ENCODE data around the gene PDS5A. TPM values are rescaled to one million over a fixed set of nuclear protein-coding genes. Genes with fewer than 3 reads are reported as not detected.

Gene PDS5A
- total and polyA plus RNA-seq, 2 experiments from 2014 or later: 26.8 to 56.5 TPM

GRCh38 chr4:39892988-39893692, 84.6 kb downstream of the PDS5A start:
- Histone ChIP-seq H3K27me3 (replicated peaks; ENCODE audit: insufficient read depth) (no peaks in the 10 kb centered on the region), H3K36me3 (ENCODE audit: low read depth) (peaks cover 63% of the 10 kb centered on the region), H3K9me2 (ENCODE audit: insufficient read depth) (no peaks in the 10 kb centered on the region), H4K20me1 (ENCODE audit: insufficient read depth) (no peaks in the 10 kb centered on the region), H3K4me3 (no peak overlapping the region), H3K4me1 (ENCODE audit: insufficient read depth) (no peaks in the 10 kb centered on the region), H3K27ac (no peak overlapping the region), H2AFZ (no peak overlapping the region), H3K4me2 (ENCODE audit: unreplicated experiment) (no peak overlapping the region), H3K9ac (no peak overlapping the region), H3F3A (ENCODE audit: insufficient read depth) (peaks cover 7% of the 10 kb centered on the region; the same call in 1 of the 2 replicates), H3K9me3 (ENCODE audit: low read depth) (no peaks in the 10 kb centered on the region), H3K79me2 (ENCODE audit: insufficient read depth) (0 out of 2 replicates have a peak, but pooled peaks cover 5% of the 10 kb centered on the region)
- DNase-seq: no peak
- in situ Hi-C loops (cut with MboI): no loop called here
- no peak for TF ChIP-seq EZH2phosphoT487 (IDR thresholded peaks at IDR 0.05; ENCODE audit: insufficient read depth, low read depth)
- no peak for TF ChIP-seq EZH2 (IDR thresholded peaks at IDR 0.05; ENCODE audit: insufficient read depth, poor library complexity, severe bottlenecking)
- WGBS, 2 experiments (ENCODE audit: low coverage in 1 of 2, low lambda C conversion rate in 2 of 2, missing lambda C conversion rate in 2 of 2): 91 to 96% methylated on average over 5 of the region's 5 CpGs

GRCh38 chr4:39889226-39889625, 88.5 kb downstream of the PDS5A start:
- Histone ChIP-seq H3K9ac (no peak overlapping the region), H3K27ac (no peak overlapping the region), H3K4me2 (ENCODE audit: unreplicated experiment) (no peak overlapping the region), H4K20me1 (ENCODE audit: insufficient read depth) (no peaks in the 10 kb centered on the region), H3K9me3 (ENCODE audit: low read depth) (no peaks in the 10 kb centered on the region), H3K4me1 (ENCODE audit: insufficient read depth) (no peaks in the 10 kb centered on the region), H3K27me3 (replicated peaks; ENCODE audit: insufficient read depth) (no peaks in the 10 kb centered on the region), H3K9me2 (ENCODE audit: insufficient read depth) (no peaks in the 10 kb centered on the region), H3F3A (ENCODE audit: insufficient read depth) (peaks cover 7% of the 10 kb centered on the region; the same call in 1 of the 2 replicates), H2AFZ (no peak overlapping the region), H3K79me2 (ENCODE audit: insufficient read depth) (0 out of 2 replicates have a peak, but pooled peaks cover 5% of the 10 kb centered on the region), H3K4me3 (no peak overlapping the region), H3K36me3 (ENCODE audit: low read depth) (peaks cover 54% of the 10 kb centered on the region)
- no peak for DNase-seq
- no peak for TF ChIP-seq EZH2phosphoT487 (IDR thresholded peaks at IDR 0.05; ENCODE audit: insufficient read depth, low read depth)
- TF ChIP-seq EZH2 (IDR thresholded peaks at IDR 0.05; ENCODE audit: insufficient read depth, poor library complexity, severe bottlenecking): no peak
- in situ Hi-C loops (cut with MboI): no loop called here
- 83 to 86% methylated on average over 2 of the region's 2 CpGs for WGBS, 2 experiments (ENCODE audit: low coverage in 1 of 2, low lambda C conversion rate in 2 of 2, missing lambda C conversion rate in 2 of 2)

GRCh38 chr4:39888541-39888940, 89.2 kb downstream of the PDS5A start:
- H3K9me2 ChIP-seq (ENCODE audit: insufficient read depth): no peaks in the 10 kb centered on the region
- H3K36me3 ChIP-seq (ENCODE audit: low read depth): peaks cover 48% of the 10 kb centered on the region
- H3K27ac ChIP-seq: no peak overlapping the region
- H3K4me2 ChIP-seq (ENCODE audit: unreplicated experiment): no peak overlapping the region
- in situ Hi-C loops (cut with MboI): no loop called here
- H4K20me1 ChIP-seq (ENCODE audit: insufficient read depth): no peaks in the 10 kb centered on the region
- peaks cover 7% of the 10 kb centered on the region; the same call in 1 of the 2 replicates for H3F3A ChIP-seq (ENCODE audit: insufficient read depth)
- H3K9ac ChIP-seq: no peak overlapping the region
- WGBS, 2 experiments (ENCODE audit: low coverage in 1 of 2, low lambda C conversion rate in 2 of 2, missing lambda C conversion rate in 2 of 2): 95 to 97% methylated on average over 5 of the region's 5 CpGs
- H3K9me3 ChIP-seq (ENCODE audit: low read depth): no peaks in the 10 kb centered on the region
- H3K4me1 ChIP-seq (ENCODE audit: insufficient read depth): no peaks in the 10 kb centered on the region
- no peak for TF ChIP-seq EZH2 (IDR thresholded peaks at IDR 0.05; ENCODE audit: insufficient read depth, poor library complexity, severe bottlenecking)
- TF ChIP-seq EZH2phosphoT487 (IDR thresholded peaks at IDR 0.05; ENCODE audit: insufficient read depth, low read depth): no peak
- H2AFZ ChIP-seq: no peak overlapping the region
- peaks cover 6% of the 10 kb centered on the region; the same call in 1 of the 2 replicates for H3K79me2 ChIP-seq (ENCODE audit: insufficient read depth)
- no peak overlapping the region for H3K4me3 ChIP-seq
- DNase-seq: no peak
- no peaks in the 10 kb centered on the region for H3K27me3 ChIP-seq (replicated peaks; ENCODE audit: insufficient read depth)

- no peaks in the 10 kb centered on the region for H3K9me2 ChIP-seq (ENCODE audit: insufficient read depth)
- H4K20me1 ChIP-seq (ENCODE audit: insufficient read depth): 0 out of 2 replicates have a peak, but pooled peaks cover 3% of the 10 kb centered on the region
- no peak overlapping the region for H3K4me2 ChIP-seq (ENCODE audit: unreplicated experiment)
- no peak overlapping the region for H2AFZ ChIP-seq
- WGBS, 2 experiments (ENCODE audit: low coverage in 1 of 2, low lambda C conversion rate in 2 of 2, missing lambda C conversion rate in 2 of 2): 87 to 92% methylated on average over 6 of the region's 6 CpGs
- no peaks in the 10 kb centered on the region for H3K9me3 ChIP-seq (ENCODE audit: low read depth)
- in situ Hi-C loops (cut with MboI): no loop called here
- peaks cover 47% of the 10 kb centered on the region for H3K36me3 ChIP-seq (ENCODE audit: low read depth)
- TF ChIP-seq EZH2 (IDR thresholded peaks at IDR 0.05; ENCODE audit: insufficient read depth, poor library complexity, severe bottlenecking): no peak
- no peak for TF ChIP-seq EZH2phosphoT487 (IDR thresholded peaks at IDR 0.05; ENCODE audit: insufficient read depth, low read depth)
- no peaks in the 10 kb centered on the region for H3K27me3 ChIP-seq (replicated peaks; ENCODE audit: insufficient read depth)
- H3K4me3 ChIP-seq: no peak overlapping the region
- H3K9ac ChIP-seq: no peak overlapping the region
- no peak overlapping the region for H3K27ac ChIP-seq
- peaks cover 11% of the 10 kb centered on the region; the same call in 1 of the 2 replicates for H3K79me2 ChIP-seq (ENCODE audit: insufficient read depth)
- no peaks in the 10 kb centered on the region for H3F3A ChIP-seq (ENCODE audit: insufficient read depth)
- DNase-seq: peak; percentile 27
- no peaks in the 10 kb centered on the region for H3K4me1 ChIP-seq (ENCODE audit: insufficient read depth)
These were observed 94.1 kb downstream of the PDS5A start for GRCh38 chr4:39883646-39884045.
